ENCODE data around the gene ARRDC4. TPM values are rescaled to one million over a fixed set of nuclear protein-coding genes. Genes with fewer than 3 reads are reported as not detected.

The ARRDC4 gene
- total RNA-seq (10 to 100 TPM; 20.2 to 41.5 TPM), polyA plus RNA-seq (10 to 100 TPM; 16.5 to 18.7 TPM)
- long read RNA-seq, donor 1, full-length matches to known transcripts: 3 of 3 reads
- long read RNA-seq, donor 1, partial matches to known transcripts: 0 of 3 reads
- long read RNA-seq, donor 1, other reads (novel, unspliced or antisense): 0 of 3 reads
- long read RNA-seq, donor 2: 0 reads
- long read RNA-seq, donor 3, full-length matches to known transcripts: 1 of 1 reads
- long read RNA-seq, donor 3, partial matches to known transcripts: 0 of 1 reads
- long read RNA-seq, donor 3, other reads (novel, unspliced or antisense): 0 of 1 reads
- long read RNA-seq, donor 4: 0 reads
- long read RNA-seq, donor 5, full-length matches to known transcripts: 4 of 4 reads
- long read RNA-seq, donor 5, partial matches to known transcripts: 0 of 4 reads
- long read RNA-seq, donor 5, other reads (novel, unspliced or antisense): 0 of 4 reads

- DNase-seq (peak; percentile 100), ATAC-seq (ENCODE audit: insufficient read depth, low FRiP score) (peak; percentile 97)
- Histone ChIP-seq H3K36me3 (ENCODE audit: control insufficient read depth in 4 of 4, insufficient read depth in 4 of 4, low read length in 4 of 4) (peaks cover 0 to under 1% (median 0%) of the 10 kb centered on the region in 4 donors), H3K9me3 (ENCODE audit: control insufficient read depth in 4 of 4, insufficient read depth in 3 of 4, low read length in 3 of 4) (peaks cover 0 to 1% (median 0%) of the 10 kb centered on the region in 4 donors), H3K4me1 (ENCODE audit: control insufficient read depth in 5 of 5, insufficient read depth in 5 of 5, low read length in 5 of 5) (peaks cover 4 to 16% (median 10%) of the 10 kb centered on the region in 5 donors), H3K9ac (ENCODE audit: insufficient read depth in 1 of 2, low read length in 2 of 2) (peak within 1 kb of the TSS; percentile 50 to 80), H3K27ac (ENCODE audit: low read depth in 1 of 2, low read length in 1 of 2) (peak within 1 kb of the TSS; percentile 95), H3K4me3 (peak within 1 kb of the TSS; percentile 94), H3K27me3 (ENCODE audit: control insufficient read depth in 3 of 3, insufficient read depth in 3 of 3, low read length in 2 of 3) (no peaks in the 10 kb centered on the region)
- WGBS, 2 donors: 0 to 2% methylated on average over 60 to 69 of the region's 69 CpGs
- TF ChIP-seq CTCF (IDR thresholded peaks at IDR 0.05; ENCODE audit: control extremely low read depth, extremely low read depth): no peak
Measured at GRCh38 chr15:97960364-97961066, at the start of gene ARRDC4. Gene ARRDC4 (plus strand): TSS chr15:97960703. CDS start chr15:97960862, 159 bp downstream.

- no peak for TF ChIP-seq CTCF (IDR thresholded peaks at IDR 0.05; ENCODE audit: control extremely low read depth, extremely low read depth)
- no peak for ATAC-seq (ENCODE audit: insufficient read depth, low FRiP score)
- H3K4me1 ChIP-seq (ENCODE audit: control insufficient read depth in 5 of 5, insufficient read depth in 5 of 5, low read length in 5 of 5): no peaks in the 10 kb centered on the region
- DNase-seq: no peak
- WGBS, 2 donors: 80 to 92% methylated on average over 6 of the region's 6 CpGs
- H3K9ac ChIP-seq (ENCODE audit: insufficient read depth in 1 of 2, low read length in 2 of 2): no peak overlapping the region
- no peak overlapping the region for H3K4me3 ChIP-seq
- H3K27me3 ChIP-seq (ENCODE audit: control insufficient read depth in 3 of 3, insufficient read depth in 3 of 3, low read length in 2 of 3): peaks cover 0 to 14% (median 3%) of the 10 kb centered on the region in 3 donors
- no peaks in the 10 kb centered on the region for H3K36me3 ChIP-seq (ENCODE audit: control insufficient read depth in 4 of 4, insufficient read depth in 4 of 4, low read length in 4 of 4)
- no peak overlapping the region for H3K27ac ChIP-seq (ENCODE audit: low read depth in 1 of 2, low read length in 1 of 2)
- no peaks in the 10 kb centered on the region for H3K9me3 ChIP-seq (ENCODE audit: control insufficient read depth in 4 of 4, insufficient read depth in 3 of 4, low read length in 3 of 4)
Measured at GRCh38 chr15:97914711-97915110, 45.8 kb upstream of the ARRDC4 start.

- H3K9ac ChIP-seq (ENCODE audit: insufficient read depth in 1 of 2, low read length in 2 of 2): no peak overlapping the region
- peaks cover 0 to 14% (median 3%) of the 10 kb centered on the region in 3 donors for H3K27me3 ChIP-seq (ENCODE audit: control insufficient read depth in 3 of 3, insufficient read depth in 3 of 3, low read length in 2 of 3)
- ATAC-seq (ENCODE audit: insufficient read depth, low FRiP score) (no peak), DNase-seq (no peak)
- WGBS, 2 donors: 83 to 85% methylated on average over 5 of the region's 5 CpGs
- H3K9me3 ChIP-seq (ENCODE audit: control insufficient read depth in 4 of 4, insufficient read depth in 3 of 4, low read length in 3 of 4): no peaks in the 10 kb centered on the region
- H3K27ac ChIP-seq (ENCODE audit: low read depth in 1 of 2, low read length in 1 of 2): no peak overlapping the region
- no peak for TF ChIP-seq CTCF (IDR thresholded peaks at IDR 0.05; ENCODE audit: control extremely low read depth, extremely low read depth)
- no peaks in the 10 kb centered on the region for H3K36me3 ChIP-seq (ENCODE audit: control insufficient read depth in 4 of 4, insufficient read depth in 4 of 4, low read length in 4 of 4)
- no peaks in the 10 kb centered on the region for H3K4me1 ChIP-seq (ENCODE audit: control insufficient read depth in 5 of 5, insufficient read depth in 5 of 5, low read length in 5 of 5)
- no peak overlapping the region for H3K4me3 ChIP-seq
Measured at GRCh38 chr15:97915261-97915660, 45.2 kb upstream of the ARRDC4 start.
